ENCODE measurements around the gene SEPHS1. TPM values are rescaled to one million over a fixed set of nuclear protein-coding genes. Genes with fewer than 3 reads are reported as not detected.

SEPHS1 gene
- total and polyA plus RNA-seq, 2 of the 8 experiments (the other 6 are each of a cell fraction or from before 2014, with no cell fraction given), result 270 to 683 TPM

GRCh38 chr10:13347500-13348156, 465 bp downstream of the SEPHS1 start:
- Histone ChIP-seq H3K4ac (replicated peaks; ENCODE audit: insufficient read length, low read depth, low read length) (no peak overlapping the region), H4K5ac (ENCODE audit: insufficient read length, low read depth, low read length) (no peak overlapping the region), H3K23ac (ENCODE audit: insufficient read length) (no peak overlapping the region), H3K4me3 (ENCODE audit: extremely low read depth in 1 of 4, insufficient read depth in 2 of 4, low read depth in 3 of 4, low read length in 4 of 4) (peak overlapping the region; percentile 65 to 87 (median 75)), H3K56ac (replicated peaks; ENCODE audit: insufficient read length, low read depth, low read length) (peak overlapping the region; percentile 27), H3K4me1 (replicated peaks in 1 of 4; ENCODE audit: control insufficient read depth in 3 of 4, insufficient read depth in 4 of 4, low read length in 3 of 4) (peaks cover 14 to 38% (median 24%) of the 10 kb centered on the region in 4 experiments), H3K27ac (ENCODE audit: low read depth, low read length) (peak overlapping the region; percentile 87; the same call in 1 of the 2 replicates), H3K4me2 (ENCODE audit: insufficient read depth in 1 of 2, low read depth in 2 of 2, low read length in 2 of 2) (peak overlapping the region in 1 of 2 experiments; percentile 67; a peak in 2 of 4 replicates), H2BK5ac (ENCODE audit: low read depth, low read length) (no peak overlapping the region; the same call in 1 of the 2 replicates), H2BK20ac (ENCODE audit: low read length) (no peak overlapping the region), H2AK5ac (ENCODE audit: low read depth, low read length) (no peak overlapping the region), H3K79me2 (ENCODE audit: control insufficient read depth in 1 of 2, insufficient read depth in 2 of 2, low read length in 2 of 2) (peaks cover 33 to 45% of the 10 kb centered on the region in 2 experiments), H4K91ac (replicated peaks; ENCODE audit: insufficient read length, low read length) (no peak overlapping the region), H2AFZ (ENCODE audit: low read length) (no peak overlapping the region), H3K27me3 (replicated peaks in 1 of 4; ENCODE audit: control insufficient read depth in 3 of 4, extremely low read depth in 1 of 4, insufficient read depth in 3 of 4, low read length in 3 of 4) (no peaks in the 10 kb centered on the region), H4K20me1 (replicated peaks in 1 of 2; ENCODE audit: control insufficient read depth in 1 of 2, insufficient read depth in 2 of 2, low read length in 2 of 2) (peaks cover 3 to 9% of the 10 kb centered on the region in 2 experiments), H3K9ac (replicated peaks in 1 of 4; ENCODE audit: extremely low read depth in 1 of 4, low read depth in 3 of 4, low read length in 3 of 4) (peak overlapping the region; percentile 86 to 100 (median 88); a peak in 6 of 7 replicates), H2BK12ac (ENCODE audit: low read depth, low read length) (no peak overlapping the region), H3K14ac (ENCODE audit: insufficient read length) (no peak overlapping the region), H2BK15ac (ENCODE audit: low read length) (no peak overlapping the region), H3K9me3 (ENCODE audit: insufficient read depth in 2 of 2, low read depth in 1 of 2, low read length in 1 of 2) (no peaks in the 10 kb centered on the region), H3K36me3 (ENCODE audit: control insufficient read depth in 2 of 4, insufficient read depth in 4 of 4, low read length in 3 of 4) (peaks cover 6 to 26% (median 7%) of the 10 kb centered on the region in 4 experiments; a peak in 5 of 8 replicates), H3K79me1 (ENCODE audit: low read depth, low read length) (peaks cover 3% of the 10 kb centered on the region; the same call in 1 of the 2 replicates), H3K23me2 (ENCODE audit: low read depth, low read length) (peaks cover 24% of the 10 kb centered on the region), H2BK120ac (replicated peaks; ENCODE audit: low read depth, low read length) (no peak overlapping the region), H3K18ac (ENCODE audit: extremely low read depth, low read length) (no peak overlapping the region), H4K8ac (ENCODE audit: extremely low read depth, insufficient read depth, low read length) (peak overlapping the region; percentile 99)
- DNase-seq (ENCODE audit: low read depth in 1 of 2, low spot score in 2 of 2), result peak in 1 of 2 experiments; percentile 65
- WGBS, 2 experiments (ENCODE audit: extremely low coverage in 1 of 2, insufficient coverage in 1 of 2, insufficient read length in 1 of 2, insufficient replicate concordance in 2 of 2, low coverage in 1 of 2, low lambda C conversion rate in 2 of 2, missing lambda C conversion rate in 1 of 2), result 1% methylated on average over 17 of the region's 109 CpGs; no CpG with 5 or more reads in 1 of the 2 experiments
- POLR2A ChIA-PET (ENCODE audit: partially characterized antibody), result interaction anchor here (0.6 to 6.4 kb wide), 3 partner anchors 19 to 78 kb away, joined by 3 to 77 read pairs (median 3); no protein-coding TSS in a partner anchor
- FAIRE-seq, result no peak
- CTCF ChIA-PET (ENCODE audit: partially characterized antibody), result no interaction called here
- TF ChIP-seq TCF12 (IDR thresholded peaks at IDR 0.05; ENCODE audit: low read depth, low read length) (no peak), NANOG (IDR thresholded peaks at IDR 0.05; ENCODE audit: insufficient read depth, low read depth, low read length, poor library complexity, severe bottlenecking) (no peak), POLR2A (IDR thresholded peaks at IDR 0.05; ENCODE audit: control extremely low read depth in 1 of 2, low read depth in 2 of 2, low read length in 2 of 2) (peak in 1 of 2 experiments; percentile 22)

Measured in H1 (cell line).